ENCODE measurements around the gene KIAA0513.
A peak's percentile ranks its signal among the peaks of the same experiment; 100 is the strongest.

KIAA0513 gene, protein sequence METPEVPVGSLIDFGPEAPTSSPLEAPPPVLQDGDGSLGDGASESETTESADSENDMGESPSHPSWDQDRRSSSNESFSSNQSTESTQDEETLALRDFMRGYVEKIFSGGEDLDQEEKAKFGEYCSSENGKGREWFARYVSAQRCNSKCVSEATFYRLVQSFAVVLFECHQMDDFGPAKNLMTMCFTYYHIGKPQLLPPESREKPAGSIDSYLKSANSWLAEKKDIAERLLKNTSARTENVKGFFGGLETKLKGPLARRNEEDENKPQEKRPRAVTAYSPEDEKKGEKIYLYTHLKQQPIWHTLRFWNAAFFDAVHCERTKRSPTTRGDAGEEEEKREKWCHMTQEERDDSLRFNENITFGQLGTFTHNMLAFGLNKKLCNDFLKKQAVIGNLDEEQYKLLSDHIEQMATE

DNA sequence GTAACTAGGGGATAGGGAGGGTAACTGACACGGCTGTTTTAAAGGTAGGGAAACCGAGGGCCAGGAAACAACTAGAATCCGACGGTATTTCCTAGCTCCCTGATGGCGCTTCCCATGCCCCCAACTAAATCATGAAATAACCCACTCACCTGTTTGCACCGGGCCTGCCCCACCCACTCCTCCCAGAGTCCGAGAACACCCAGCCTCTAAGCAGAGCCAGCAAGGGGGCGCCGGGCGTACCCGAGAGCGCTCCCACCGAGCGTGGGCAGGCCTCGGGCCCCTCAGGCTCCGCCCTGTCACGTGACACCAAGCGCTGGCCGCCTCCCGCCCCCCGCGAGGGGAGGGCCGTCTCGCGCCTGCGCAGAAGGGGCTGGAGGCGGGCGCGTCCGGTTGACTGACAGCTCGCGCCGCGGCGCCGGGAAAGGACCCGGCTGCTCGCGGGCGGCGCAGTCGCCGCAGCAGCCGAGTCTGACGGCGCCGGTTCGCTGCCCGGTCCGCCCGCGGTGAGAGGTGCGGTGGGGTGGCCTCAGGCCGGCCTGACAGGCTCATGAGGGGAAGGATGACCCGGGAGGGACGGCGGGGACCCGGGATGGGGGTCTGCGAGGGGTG lies at the start of gene KIAA0513:
Gene KIAA0513, plus strand, starts transcription at position 447 of the 609 bp plus-strand sequence. CDS start 39,277 bp downstream, outside the sequence.
- peak; percentile 92 to 94 for DNase-seq (ENCODE audit: low read depth in 2 of 2)

DNA sequence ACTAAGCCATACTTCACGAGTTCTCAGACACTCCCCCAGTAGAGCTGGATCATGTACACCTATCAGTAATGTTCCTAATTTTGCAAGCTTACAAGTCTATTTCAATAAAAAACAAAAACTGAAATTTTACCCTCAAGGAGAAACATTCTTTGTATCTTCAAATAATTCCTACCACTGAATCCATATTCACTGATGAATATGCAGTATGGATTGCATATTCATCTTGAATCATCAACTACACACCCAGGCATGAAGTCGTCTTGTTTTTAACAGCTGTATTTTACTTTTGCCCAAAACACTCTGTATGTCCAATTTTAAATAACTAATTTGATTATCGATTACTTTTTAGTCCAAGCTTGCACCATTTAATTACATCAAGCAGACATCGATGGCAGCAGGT lies 48.1 kb upstream of the KIAA0513 start:
- DNase-seq (ENCODE audit: low read depth in 2 of 2), result no peak

DNA sequence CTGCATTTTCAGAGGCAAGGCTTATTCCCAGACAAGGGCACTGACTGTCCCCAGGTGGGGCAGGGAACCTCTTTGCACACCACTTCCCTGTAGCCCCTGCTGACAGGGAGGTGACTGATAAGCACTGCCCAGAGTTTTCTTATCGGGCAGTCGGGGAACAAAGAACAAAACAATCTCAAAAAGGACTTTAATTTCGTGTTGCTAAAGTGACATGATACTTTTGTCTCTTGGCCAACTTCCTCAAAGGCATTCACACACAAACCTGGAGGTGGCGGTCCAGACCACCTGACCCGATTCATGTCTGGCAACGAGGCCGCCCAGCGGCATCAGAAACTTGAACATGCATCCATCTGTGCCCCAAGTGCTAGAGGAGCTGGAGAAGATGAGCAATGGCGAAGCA lies 45.2 kb upstream of the KIAA0513 start:
- DNase-seq (ENCODE audit: low read depth in 2 of 2), result no peak

DNA sequence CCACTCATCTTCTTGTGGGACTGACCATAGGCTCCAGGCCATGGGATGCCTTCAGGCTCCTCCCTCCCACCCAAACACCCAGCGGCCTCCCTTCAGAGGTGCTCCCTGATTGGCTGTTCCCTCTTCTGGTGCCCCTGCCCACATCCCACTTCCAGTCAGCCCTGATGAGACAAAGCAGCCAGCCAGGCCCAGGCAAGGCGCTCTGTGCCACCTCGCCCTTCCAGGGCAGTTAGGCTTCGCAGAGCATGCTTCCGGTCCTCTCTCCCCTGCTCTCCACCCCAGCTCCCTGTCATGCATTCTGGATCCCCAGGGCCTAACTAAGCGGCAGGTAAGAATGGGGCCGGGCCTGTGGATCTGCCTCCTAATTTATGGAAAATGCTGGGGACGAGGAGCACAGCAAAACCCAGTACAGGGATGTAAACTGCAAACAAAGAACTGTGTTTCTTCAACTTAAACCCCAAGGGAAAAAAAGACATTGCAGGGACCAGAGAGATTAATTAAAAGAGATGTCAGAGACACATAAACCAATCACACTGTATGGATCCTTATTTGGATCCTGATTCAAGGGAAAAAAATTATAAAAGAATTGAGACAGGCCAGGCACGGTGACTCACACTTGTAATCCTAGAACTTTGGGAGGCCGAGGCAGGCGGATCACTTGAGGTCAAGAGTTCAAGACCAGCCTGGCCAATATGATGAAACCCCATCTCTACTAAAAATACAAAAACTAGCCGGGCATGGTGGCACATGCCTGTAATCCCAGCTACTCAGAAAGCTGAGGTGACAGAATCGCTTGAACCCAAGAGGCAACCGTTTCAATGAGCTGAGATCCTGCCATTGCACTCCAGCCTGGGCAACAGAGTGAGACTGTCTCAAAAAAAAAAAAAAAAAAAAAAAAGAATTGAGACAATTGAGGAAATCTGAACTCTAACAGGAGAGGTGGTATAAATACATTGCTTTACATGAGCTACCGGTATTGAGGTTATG lies 42.2 kb upstream of the KIAA0513 start:
- no peak for DNase-seq (ENCODE audit: low read depth in 2 of 2)

DNA sequence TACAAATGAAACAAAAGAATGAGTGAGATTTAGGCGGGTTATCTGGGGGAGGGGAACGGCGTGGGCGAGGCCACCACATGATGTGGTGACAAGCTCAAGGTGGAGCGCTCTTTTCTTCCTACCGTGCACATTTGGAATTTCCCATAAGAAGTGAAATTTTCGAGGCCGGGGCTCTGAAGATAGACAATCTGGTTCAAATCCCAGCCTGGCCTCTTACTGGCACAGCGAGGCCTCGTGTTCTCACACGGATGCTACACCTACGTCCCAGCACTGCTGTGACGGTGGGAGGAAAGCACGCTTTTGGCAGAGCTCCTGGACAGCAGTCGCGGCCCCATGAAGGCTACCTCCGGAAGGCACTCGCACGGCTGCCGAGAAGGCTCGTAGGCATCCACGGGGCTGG lies 41.5 kb upstream of the KIAA0513 start:
- peak in 1 of 2 donors; percentile 35 for DNase-seq (ENCODE audit: low read depth in 2 of 2)

DNA sequence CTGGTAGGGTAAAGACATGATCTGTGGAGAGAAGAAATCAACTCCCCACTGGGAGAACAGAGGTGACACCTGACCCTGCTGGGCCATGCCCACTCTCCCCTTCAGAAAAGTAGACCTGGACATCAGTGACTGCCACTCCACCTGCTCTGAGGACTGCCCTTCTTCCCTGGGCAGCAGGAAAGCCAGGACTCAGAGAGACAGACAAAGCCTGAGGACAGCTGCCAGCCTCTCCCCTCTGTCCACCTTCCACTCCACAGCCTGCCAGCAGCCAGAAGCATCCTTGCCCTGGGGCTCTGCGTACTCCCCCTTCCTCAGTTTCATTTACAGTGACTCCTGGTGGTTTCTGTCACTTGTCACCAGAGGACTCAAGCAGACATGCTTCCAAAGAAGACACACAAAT lies 40.7 kb upstream of the KIAA0513 start:
- no peak for DNase-seq (ENCODE audit: low read depth in 2 of 2)

DNA sequence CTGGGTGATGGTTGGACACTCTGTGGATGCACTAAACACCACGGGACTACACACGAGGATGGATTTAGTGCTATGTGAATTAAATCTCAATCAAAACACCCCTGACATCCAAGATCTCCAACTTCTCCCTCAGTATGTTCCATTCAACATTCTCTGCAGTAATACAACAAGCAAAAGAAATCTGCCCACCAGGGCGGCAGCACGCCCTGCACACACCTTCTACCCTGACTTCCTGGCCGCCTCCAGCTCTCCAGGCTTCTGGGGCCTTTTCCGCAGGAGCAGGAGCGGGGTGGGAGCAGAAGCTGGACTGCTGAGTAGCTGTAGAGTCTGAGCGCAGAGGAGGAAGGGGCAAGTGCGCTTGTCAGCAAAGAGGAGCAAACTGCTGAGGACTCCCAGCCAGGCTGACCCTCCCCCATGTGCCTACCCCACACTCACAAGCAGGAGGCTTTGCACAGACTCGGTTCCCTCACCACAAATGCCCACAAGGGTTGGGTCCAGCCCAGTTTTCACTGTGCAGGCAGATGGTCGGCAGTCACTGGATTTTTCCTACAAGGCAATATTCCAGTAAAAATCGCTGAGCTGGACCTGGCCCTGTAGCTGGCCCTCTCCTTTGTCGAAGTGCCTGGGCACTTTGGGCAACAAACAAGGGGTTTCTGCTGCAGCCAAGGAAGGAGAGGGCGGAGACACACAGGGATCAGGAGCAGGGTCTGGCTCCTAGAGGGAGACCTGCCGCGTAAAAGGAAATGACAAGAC lies 39.1 kb upstream of the KIAA0513 start:
- DNase-seq (ENCODE audit: low read depth in 2 of 2), result no peak

DNA sequence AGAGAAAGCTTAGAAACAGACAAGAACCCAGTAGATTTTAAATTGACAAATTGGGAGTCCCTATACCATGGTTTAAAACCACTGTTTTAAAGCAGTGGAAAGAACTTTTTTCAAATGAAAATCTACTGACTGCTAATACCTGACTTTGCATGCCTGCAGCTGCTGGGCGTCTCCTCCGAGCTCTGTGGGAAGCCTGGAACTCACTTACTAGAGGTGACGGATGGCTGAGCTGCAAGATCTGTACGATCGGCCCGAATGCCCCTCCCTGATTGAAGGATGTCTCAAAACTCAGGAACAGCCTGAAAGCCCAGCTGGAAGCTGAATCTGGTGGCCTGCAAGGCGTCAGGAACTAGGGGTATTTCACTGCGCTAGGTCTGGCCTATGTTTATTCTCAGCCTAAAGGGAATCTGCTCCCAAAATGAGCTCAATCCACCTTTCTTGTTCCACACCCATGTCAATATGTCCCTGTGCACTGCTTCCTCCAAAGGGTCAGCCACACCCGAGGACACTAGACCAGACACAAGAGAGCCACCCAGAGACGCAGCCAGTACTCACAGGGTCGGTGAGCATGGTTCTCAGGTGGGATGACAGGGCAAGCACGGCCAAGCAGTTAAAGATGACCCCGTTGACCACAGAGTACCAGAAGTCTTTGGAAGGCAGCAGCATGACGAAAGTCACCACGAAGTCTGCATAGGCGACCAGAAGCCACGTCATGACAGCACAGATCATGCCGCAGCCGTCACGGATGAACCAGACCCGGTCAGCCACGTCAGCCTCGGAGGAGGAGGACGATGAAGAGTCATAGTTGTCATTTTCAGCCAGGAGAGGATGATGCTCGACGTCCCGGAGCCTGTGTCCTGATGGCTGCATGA lies 37.6 kb upstream of the KIAA0513 start:
- no peak for DNase-seq (ENCODE audit: low read depth in 2 of 2)

DNA sequence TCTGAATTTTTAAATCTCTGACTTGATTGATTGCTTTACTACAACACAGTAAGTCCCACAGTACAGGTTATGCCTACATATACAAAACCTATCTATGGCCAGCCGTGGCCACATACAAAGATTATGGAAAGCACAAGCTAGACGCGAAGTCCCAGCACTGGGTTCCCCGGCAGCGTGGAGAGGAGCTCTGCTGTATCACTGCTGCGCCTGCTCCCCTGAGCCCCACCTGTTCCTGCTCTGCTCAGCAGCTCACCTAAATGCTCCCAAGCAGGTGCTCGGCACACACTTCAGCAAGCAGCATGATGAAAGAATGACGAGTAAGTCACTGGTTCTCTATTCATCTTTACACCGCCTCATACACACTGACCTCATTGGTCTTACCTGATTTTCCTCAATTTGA lies 36.8 kb upstream of the KIAA0513 start:
- no peak for DNase-seq (ENCODE audit: low read depth in 2 of 2)

DNA sequence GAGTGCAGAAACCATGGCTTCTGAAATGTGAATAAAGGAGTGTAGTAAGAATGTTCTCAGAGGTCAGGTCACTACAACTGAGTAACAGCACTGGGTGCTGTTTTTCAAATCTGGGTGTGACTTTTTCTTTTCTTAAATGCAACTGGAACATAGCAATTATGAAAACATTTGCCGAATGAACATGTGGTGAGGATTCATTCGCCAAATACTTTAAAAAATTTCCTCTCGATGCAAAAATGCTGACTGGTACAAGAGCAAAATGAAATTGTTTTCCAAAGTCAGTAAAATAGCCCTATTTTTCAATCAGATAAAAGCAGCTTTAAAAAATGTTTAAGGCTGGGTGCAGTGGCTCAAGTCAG lies 34.9 kb upstream of the KIAA0513 start:
- no peak for DNase-seq (ENCODE audit: low read depth in 2 of 2)

DNA sequence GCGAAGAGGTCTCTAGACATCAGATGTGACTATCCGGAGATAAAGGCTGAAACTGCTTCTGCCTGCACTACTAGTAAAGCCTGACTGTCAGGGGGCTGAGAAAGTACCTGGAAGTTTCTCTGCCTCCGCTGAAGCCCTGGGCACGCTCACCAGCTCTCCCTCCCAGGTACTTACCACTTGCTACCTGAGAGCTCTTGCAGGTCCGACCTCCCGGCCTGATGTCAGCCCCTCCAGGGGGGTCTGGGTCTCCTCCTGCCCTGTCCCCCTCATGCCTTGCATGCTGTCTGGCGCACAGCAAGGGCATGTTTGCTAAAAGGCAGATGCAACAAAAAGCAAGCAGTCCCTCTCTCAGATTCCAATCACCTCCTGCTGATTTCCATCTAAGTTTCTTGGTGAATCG lies 33.7 kb upstream of the KIAA0513 start:
- no peak for DNase-seq (ENCODE audit: low read depth in 2 of 2)

DNA sequence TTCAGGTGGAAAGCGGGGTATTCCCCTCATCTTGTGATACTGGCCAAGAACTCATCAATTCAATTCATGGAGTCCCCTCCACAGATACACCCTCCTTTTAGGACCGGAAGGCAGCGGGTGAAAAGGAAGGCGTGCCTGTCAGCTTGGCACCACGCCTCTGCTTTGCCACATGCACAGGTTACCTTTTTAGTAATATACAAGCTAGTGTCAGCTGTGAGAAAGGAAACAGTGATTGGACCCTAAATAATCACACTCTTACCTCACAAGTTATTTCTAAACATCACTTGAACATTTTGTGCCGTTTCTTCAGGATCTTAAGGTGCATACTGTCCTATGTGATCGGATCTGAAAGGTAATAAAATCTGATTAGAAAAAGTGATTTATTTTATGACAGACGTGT lies 31.9 kb upstream of the KIAA0513 start:
- no peak for DNase-seq (ENCODE audit: low read depth in 2 of 2)

DNA sequence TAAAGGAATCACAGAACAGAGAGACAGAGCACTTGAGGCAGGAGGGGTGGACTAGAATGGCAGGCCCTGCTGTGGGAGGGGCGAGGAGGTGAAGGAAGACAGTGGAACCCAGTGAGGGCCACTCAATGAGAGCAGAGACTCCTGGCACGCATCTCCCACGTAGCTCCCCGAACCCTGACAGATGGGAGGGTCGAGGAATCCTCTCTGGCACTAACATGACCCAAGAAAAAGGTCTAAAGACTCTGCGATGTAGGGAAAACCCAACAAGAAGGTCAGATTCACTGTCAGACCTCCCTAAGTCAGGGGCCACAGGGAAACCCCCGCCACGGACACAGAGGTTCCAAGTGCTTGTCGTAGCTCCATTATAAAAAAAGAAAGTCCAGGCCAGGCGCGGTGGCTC lies 31.2 kb upstream of the KIAA0513 start:
- DNase-seq (ENCODE audit: low read depth in 2 of 2), result no peak

DNA sequence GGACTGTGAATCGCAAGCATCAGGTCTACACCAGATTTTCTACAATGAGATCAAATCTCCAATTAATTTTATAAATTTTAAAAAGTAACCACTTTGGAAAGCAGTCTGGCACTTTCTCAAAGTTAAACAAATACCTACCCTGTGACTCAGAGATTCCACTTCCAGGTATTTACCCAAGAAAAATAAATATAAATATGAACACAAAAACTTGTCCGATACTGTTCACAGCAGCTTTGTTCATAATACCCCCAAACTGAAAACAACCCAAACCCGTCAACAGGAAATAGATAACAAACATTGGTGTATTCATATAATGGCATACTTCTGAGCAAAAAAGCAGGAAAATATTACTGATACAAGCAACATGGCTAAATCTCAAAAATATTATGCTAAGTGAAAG lies 28.4 kb upstream of the KIAA0513 start:
- no peak for DNase-seq (ENCODE audit: low read depth in 2 of 2)

DNA sequence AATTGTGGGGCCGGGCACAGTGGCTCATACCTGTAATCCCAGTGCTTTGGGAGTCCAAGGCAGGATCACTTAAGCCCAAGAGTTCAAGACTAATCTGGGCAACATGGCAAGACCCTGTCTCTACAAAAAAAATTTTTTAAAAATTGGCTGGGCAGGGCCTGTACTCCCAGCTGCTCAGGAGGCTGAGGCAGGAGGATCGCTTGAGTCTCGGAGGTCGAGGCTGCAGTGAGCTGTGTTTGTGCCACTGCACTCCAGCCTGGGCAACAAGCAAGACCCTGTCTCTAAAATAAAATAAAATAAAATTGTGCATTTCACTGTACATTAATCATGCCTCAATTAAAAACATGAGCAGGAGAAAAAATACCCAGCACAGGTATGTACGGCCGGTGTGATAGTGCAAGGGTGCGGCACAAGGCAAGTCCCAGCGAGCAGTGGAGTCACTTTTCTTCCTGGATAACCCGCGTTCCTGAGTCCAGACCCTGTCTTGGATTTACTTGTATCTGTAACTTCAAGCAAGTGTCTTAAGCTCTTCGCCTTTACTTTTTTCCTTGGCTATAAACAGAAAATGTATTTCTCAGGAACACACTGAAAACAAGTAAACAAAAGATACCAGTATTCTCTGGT lies 27.6 kb upstream of the KIAA0513 start:
- no peak for DNase-seq (ENCODE audit: low read depth in 2 of 2)

DNA sequence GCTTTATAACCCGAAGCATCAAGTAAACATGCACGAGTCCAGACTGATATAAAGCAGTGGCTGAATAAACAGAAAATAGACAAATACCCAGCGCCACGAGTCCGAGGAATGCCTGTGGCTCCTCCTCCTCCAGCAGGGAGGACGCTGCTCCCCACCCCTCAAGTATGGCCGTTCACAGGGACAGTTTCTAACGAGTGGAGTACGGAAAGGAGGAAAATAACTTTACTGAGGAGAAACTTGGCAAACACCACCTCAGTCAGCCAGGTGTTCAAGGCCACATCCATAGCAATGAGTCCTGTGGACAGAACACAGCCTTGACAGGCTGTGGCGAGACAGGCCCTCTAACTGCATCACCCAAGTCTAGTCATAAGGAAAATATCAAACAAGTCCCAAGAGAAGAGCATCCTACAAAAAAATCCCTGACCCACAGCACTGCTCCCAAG lies 25.5 kb upstream of the KIAA0513 start:
- DNase-seq (ENCODE audit: low read depth in 2 of 2), result no peak

DNA sequence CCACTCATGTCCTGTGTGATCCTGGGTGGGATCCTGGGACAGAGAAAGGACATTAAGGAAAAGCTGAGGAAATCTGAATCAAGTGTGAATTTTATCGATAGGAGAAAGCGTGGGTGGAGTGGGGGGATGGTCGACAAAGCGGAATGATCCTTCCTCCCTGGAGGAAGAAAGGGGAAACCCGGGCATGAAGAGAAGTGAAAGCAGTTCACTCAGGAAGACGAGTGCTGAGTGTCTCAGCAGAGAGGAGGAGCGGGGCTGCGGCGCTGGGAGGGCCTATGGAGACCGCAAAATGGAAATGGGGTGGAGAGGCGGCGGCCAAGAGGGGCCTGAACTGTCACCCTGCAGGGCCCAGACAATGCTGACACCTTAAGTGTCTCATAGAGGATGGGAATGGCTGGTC lies 25.0 kb upstream of the KIAA0513 start:
- no peak for DNase-seq (ENCODE audit: low read depth in 2 of 2)

DNA sequence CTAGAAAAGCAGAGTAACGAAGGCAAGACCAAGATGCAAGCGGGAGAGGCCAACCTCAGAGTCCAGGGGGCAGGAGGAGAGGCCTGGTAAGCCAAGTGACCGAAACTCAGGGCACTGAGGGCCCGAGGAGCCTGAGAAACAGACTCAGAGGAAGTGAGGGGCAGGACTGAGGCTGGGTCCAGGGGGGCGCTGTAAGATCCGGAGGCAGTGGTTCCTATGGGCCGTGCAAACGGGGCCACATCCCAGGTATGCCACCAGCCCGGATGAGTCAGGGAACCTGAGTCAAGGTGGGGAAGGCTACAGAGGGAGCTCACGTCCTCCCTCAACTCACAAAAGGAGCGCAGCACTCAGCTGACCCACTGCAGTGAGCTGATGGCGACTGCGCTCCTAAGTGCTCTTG lies 24.5 kb upstream of the KIAA0513 start:
- no peak for DNase-seq (ENCODE audit: low read depth in 2 of 2)

DNA sequence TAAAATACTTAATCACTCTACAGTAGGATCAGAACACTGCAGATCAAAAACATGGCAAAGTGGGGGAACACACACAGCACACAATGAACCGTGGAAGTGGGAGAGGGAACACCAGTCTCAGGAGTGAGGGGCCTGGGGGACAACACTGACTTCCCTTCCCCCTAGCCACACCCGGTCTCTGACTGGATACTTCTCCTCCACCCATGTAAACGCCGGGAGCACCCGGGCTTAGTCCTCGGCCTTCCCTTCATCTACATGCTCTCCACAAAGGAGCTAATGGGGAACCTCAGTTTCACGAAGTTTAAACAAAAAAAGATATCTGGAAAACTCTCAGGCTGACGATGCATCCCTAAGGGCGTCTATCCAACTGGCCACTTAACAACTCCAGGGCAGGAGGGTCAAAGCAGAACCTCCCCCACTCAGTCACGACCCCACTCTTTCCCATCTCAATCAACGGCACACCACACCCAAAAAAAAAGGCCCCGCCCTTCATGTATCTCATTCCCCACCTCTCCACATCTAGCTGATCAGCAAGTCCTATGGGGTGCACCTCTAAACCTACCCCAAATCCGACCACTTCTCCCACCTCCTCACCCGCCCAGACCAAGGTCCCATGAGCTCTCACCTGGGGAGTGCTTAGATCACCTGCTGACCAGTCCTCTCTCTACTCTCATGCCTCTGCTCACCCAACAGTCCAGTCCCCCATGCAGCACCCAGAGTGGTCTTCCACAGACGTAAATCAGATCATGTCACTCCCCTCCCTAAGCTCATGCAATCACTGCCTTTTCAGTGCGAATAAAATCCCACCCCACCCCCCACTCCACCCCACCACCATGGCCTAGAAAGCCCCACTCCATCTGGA lies 23.6 kb upstream of the KIAA0513 start:
- DNase-seq (ENCODE audit: low read depth in 2 of 2), result no peak
